ENCODE measurements around the gene TTC14. TPM values are rescaled to one million over a fixed set of nuclear protein-coding genes. Genes with fewer than 3 reads are reported as not detected.

Gene TTC14, protein sequence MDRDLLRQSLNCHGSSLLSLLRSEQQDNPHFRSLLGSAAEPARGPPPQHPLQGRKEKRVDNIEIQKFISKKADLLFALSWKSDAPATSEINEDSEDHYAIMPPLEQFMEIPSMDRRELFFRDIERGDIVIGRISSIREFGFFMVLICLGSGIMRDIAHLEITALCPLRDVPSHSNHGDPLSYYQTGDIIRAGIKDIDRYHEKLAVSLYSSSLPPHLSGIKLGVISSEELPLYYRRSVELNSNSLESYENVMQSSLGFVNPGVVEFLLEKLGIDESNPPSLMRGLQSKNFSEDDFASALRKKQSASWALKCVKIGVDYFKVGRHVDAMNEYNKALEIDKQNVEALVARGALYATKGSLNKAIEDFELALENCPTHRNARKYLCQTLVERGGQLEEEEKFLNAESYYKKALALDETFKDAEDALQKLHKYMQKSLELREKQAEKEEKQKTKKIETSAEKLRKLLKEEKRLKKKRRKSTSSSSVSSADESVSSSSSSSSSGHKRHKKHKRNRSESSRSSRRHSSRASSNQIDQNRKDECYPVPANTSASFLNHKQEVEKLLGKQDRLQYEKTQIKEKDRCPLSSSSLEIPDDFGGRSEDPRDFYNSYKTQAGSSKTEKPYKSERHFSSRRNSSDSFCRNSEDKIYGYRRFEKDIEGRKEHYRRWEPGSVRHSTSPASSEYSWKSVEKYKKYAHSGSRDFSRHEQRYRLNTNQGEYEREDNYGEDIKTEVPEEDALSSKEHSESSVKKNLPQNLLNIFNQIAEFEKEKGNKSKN
- 31.9 TPM for polyA plus RNA-seq (2013, experiment 1 of 2)
- polyA plus RNA-seq (2013, experiment 2 of 2), result 34.5 TPM

DNA sequence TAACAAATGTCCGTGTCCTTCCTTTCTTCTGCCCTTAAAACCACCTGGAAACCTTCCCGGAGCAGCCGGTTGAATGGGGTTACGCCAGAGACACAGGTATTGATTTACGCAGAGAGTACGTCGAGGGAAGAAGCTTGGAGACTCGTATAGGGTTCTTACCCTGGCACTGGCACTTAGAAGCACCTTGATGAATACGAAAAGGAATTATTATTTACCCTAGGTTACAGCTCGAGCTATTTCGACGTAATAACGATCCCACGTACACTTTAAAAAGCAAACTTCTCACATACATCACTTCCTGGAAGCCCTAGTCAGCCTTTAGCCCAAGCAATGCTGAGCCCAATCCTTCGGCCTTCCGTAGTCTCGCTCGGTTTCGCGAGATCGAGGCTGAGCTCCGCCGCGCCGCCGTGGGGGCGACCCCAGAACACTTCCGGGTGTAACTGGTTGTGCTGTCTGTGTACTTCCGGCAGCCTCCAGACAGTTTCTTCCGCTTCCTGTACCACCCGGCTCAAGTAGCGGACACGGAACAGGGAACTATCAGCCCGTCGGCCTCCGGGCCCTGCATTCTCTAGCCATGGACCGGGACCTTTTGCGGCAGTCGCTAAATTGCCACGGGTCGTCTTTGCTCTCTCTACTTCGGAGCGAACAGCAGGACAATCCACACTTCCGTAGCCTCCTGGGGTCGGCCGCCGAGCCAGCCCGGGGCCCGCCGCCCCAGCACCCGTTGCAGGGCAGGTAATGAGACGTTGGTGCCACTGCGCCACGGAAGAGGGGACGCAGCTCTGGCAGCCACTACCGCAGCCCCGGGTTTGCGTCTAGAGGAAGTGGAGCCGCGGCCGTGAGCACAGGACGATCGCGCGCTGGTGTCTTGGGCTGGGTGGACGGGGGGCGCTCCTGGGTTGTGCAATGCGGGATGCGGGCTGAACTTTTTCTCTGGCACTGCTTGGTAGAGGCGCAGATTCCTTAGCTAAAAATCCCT is at the start of gene TTC14:
Gene TTC14, plus strand, starts transcription at position 476 of the 979 bp plus-strand sequence. Its CDS starts 99 bp downstream, at position 575.
- no peaks in the 10 kb centered on the region for H3K27me3 ChIP-seq (ENCODE audit: control insufficient read depth in 1 of 2, insufficient read depth in 1 of 2, low read length in 2 of 2)
- H3K23ac ChIP-seq (ENCODE audit: low read length in 2 of 2), result peak within 1 kb of the TSS in 1 of 2 experiments; percentile 92
- H2BK12ac ChIP-seq (ENCODE audit: low read length in 2 of 2), result no peak within 1 kb of the TSS
- peak within 1 kb of the TSS; percentile 82 to 98 for H3K4me3 ChIP-seq (ENCODE audit: insufficient read depth in 1 of 2, low read depth in 1 of 2, low read length in 2 of 2)
- no peak within 1 kb of the TSS for H2AK5ac ChIP-seq (ENCODE audit: low read length, severe bottlenecking)
- no peaks in the 10 kb centered on the region for H3K9me3 ChIP-seq (ENCODE audit: control insufficient read depth, low read length)
- peak within 1 kb of the TSS; percentile 92 for H4K91ac ChIP-seq (ENCODE audit: low read length)
- peak within 1 kb of the TSS; percentile 63 for H2BK5ac ChIP-seq (ENCODE audit: low read depth, low read length, poor library complexity, severe bottlenecking)
- H2BK120ac ChIP-seq (ENCODE audit: low read depth, low read length), result no peak within 1 kb of the TSS
- H3K9ac ChIP-seq (ENCODE audit: low read length), result peak within 1 kb of the TSS; percentile 90
- peak within 1 kb of the TSS; percentile 95 to 96 for H3K4ac ChIP-seq (ENCODE audit: low read depth in 1 of 2, low read length in 2 of 2)
- H3K4me2 ChIP-seq (ENCODE audit: low read length, poor library complexity, severe bottlenecking), result peak within 1 kb of the TSS; percentile 87
- whole genome bisulfite sequencing, result 2% methylated on average over 64 of the region's 70 CpGs
- H3K27ac ChIP-seq (ENCODE audit: low read length, poor library complexity, severe bottlenecking), result peak within 1 kb of the TSS; percentile 81
- H3K14ac ChIP-seq (ENCODE audit: low read length in 2 of 2), result peak within 1 kb of the TSS in 1 of 2 experiments; percentile 94
- DNase-seq, result peak; percentile 94
- H3K4me1 ChIP-seq (ENCODE audit: control insufficient read depth, insufficient read depth, low read depth, low read length), result no peaks in the 10 kb centered on the region
- H3K79me1 ChIP-seq (replicated peaks; ENCODE audit: low read length, poor library complexity, severe bottlenecking), result no peaks in the 10 kb centered on the region
- H3K18ac ChIP-seq (ENCODE audit: low read depth in 1 of 2, low read length in 2 of 2), result peak within 1 kb of the TSS; percentile 93 to 98
- no peak within 1 kb of the TSS for H2BK15ac ChIP-seq (ENCODE audit: low read depth, poor library complexity, severe bottlenecking)
- peak within 1 kb of the TSS; percentile 98 for H4K8ac ChIP-seq (ENCODE audit: low read length)
- H3K36me3 ChIP-seq (ENCODE audit: control insufficient read depth in 1 of 2, insufficient read depth in 2 of 2, low read depth in 1 of 2, low read length in 2 of 2), result peaks cover 0 to 38% of the 10 kb centered on the region in 2 experiments
- peak within 1 kb of the TSS; percentile 97 for H2AFZ ChIP-seq (ENCODE audit: low read depth, low read length)

DNA sequence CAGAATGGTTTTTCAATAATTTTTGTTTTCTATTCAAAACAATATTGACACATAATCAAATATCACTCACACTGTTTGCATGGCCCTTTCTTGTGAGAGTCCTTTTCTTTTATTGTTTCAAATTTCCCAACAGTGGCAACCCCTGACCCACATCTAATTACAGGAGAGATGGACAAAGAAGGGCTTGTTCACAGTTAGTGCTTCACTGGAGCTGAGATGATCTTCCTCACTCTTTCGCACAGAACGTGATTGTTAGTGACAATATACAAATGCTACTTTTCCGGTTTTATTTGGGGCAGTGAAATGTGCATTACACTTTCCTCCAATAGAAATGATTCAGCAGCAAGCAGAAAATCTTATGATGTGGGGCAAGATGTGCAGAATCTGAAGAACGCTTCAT is 38.6 kb upstream of the TTC14 start:
- no peak overlapping the region for H4K8ac ChIP-seq (ENCODE audit: low read length)

DNA sequence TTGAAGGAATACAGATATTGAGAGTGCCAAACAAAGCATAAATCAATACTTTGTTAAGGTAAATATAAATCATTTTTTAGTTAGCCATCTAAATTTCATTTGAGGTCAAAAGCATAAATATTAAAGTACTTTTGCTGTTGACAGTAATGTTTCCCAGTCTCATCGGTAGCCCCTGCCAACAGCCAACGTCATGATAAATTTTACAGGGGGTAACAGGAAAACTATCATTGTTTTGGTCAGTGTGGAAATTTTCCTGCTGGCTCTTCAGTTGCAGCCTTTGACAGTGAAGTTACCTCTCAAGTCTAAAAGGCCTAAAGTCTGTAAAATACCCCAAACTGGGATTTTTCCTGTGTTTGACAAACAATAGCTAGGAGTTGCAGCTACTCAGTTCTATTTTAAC is 37.3 kb upstream of the TTC14 start:
- no peak overlapping the region for H2AFZ ChIP-seq (ENCODE audit: low read depth, low read length)

More for the DNA sequence above, 38.6 kb upstream of the TTC14 start:
- Histone ChIP-seq H3K23ac (ENCODE audit: low read length in 2 of 2) (no peak overlapping the region), H3K4me3 (ENCODE audit: insufficient read depth in 1 of 2, low read depth in 1 of 2, low read length in 2 of 2) (no peak overlapping the region), H2BK15ac (ENCODE audit: low read depth, poor library complexity, severe bottlenecking) (no peak overlapping the region), H3K9me3 (ENCODE audit: control insufficient read depth, low read length) (no peaks in the 10 kb centered on the region), H3K27me3 (ENCODE audit: control insufficient read depth in 1 of 2, insufficient read depth in 1 of 2, low read length in 2 of 2) (no peaks in the 10 kb centered on the region), H2BK120ac (ENCODE audit: low read depth, low read length) (no peak overlapping the region), H3K4me2 (ENCODE audit: low read length, poor library complexity, severe bottlenecking) (no peak overlapping the region), H2AK5ac (ENCODE audit: low read length, severe bottlenecking) (no peak overlapping the region), H4K91ac (ENCODE audit: low read length) (no peak overlapping the region), H3K79me1 (replicated peaks; ENCODE audit: low read length, poor library complexity, severe bottlenecking) (no peaks in the 10 kb centered on the region), H2BK5ac (ENCODE audit: low read depth, low read length, poor library complexity, severe bottlenecking) (no peak overlapping the region), H3K36me3 (ENCODE audit: control insufficient read depth in 1 of 2, insufficient read depth in 2 of 2, low read depth in 1 of 2, low read length in 2 of 2) (no peaks in the 10 kb centered on the region), H3K4ac (ENCODE audit: low read depth in 1 of 2, low read length in 2 of 2) (no peak overlapping the region), H2BK12ac (ENCODE audit: low read length in 2 of 2) (no peak overlapping the region), H3K9ac (ENCODE audit: low read length) (no peak overlapping the region), H3K4me1 (ENCODE audit: control insufficient read depth, insufficient read depth, low read depth, low read length) (no peaks in the 10 kb centered on the region), H3K27ac (ENCODE audit: low read length, poor library complexity, severe bottlenecking) (no peak overlapping the region), H2AFZ (ENCODE audit: low read depth, low read length) (no peak overlapping the region), H3K18ac (ENCODE audit: low read depth in 1 of 2, low read length in 2 of 2) (no peak overlapping the region), H3K14ac (ENCODE audit: low read length in 2 of 2) (no peak overlapping the region)
- DNase-seq, result no peak
- 93% methylated on average over 3 of the region's 4 CpGs for WGBS

More for the DNA sequence above, 37.3 kb upstream of the TTC14 start:
- Histone ChIP-seq H3K27ac (ENCODE audit: low read length, poor library complexity, severe bottlenecking) (no peak overlapping the region), H3K4me1 (ENCODE audit: control insufficient read depth, insufficient read depth, low read depth, low read length) (no peaks in the 10 kb centered on the region), H2BK12ac (ENCODE audit: low read length in 2 of 2) (no peak overlapping the region), H3K27me3 (ENCODE audit: control insufficient read depth in 1 of 2, insufficient read depth in 1 of 2, low read length in 2 of 2) (no peaks in the 10 kb centered on the region), H3K4me2 (ENCODE audit: low read length, poor library complexity, severe bottlenecking) (no peak overlapping the region), H3K79me1 (replicated peaks; ENCODE audit: low read length, poor library complexity, severe bottlenecking) (no peaks in the 10 kb centered on the region), H3K9me3 (ENCODE audit: control insufficient read depth, low read length) (no peaks in the 10 kb centered on the region), H3K4me3 (ENCODE audit: insufficient read depth in 1 of 2, low read depth in 1 of 2, low read length in 2 of 2) (no peak overlapping the region), H3K23ac (ENCODE audit: low read length in 2 of 2) (no peak overlapping the region), H3K9ac (ENCODE audit: low read length) (no peak overlapping the region), H3K14ac (ENCODE audit: low read length in 2 of 2) (no peak overlapping the region), H4K91ac (ENCODE audit: low read length) (no peak overlapping the region), H3K4ac (ENCODE audit: low read depth in 1 of 2, low read length in 2 of 2) (no peak overlapping the region), H3K36me3 (ENCODE audit: control insufficient read depth in 1 of 2, insufficient read depth in 2 of 2, low read depth in 1 of 2, low read length in 2 of 2) (no peaks in the 10 kb centered on the region), H3K18ac (ENCODE audit: low read depth in 1 of 2, low read length in 2 of 2) (no peak overlapping the region), H2BK5ac (ENCODE audit: low read depth, low read length, poor library complexity, severe bottlenecking) (no peak overlapping the region), H2BK15ac (ENCODE audit: low read depth, poor library complexity, severe bottlenecking) (no peak overlapping the region), H2AK5ac (ENCODE audit: low read length, severe bottlenecking) (no peak overlapping the region), H2BK120ac (ENCODE audit: low read depth, low read length) (no peak overlapping the region), H4K8ac (ENCODE audit: low read length) (no peak overlapping the region)
- DNase-seq, result no peak
- WGBS, result 56% methylated on average over 2 of the region's 2 CpGs

Measured in mesenchymal stem cell (in vitro differentiated cells and primary cell).